ENCODE data around the gene SMIM30.

Gene SMIM30

GRCh38 chr7:113099284-113099919 is 19.0 kb downstream of the SMIM30 start:
- no peak for DNase-seq

- DNase-seq: no peak
These were observed 23.7 kb downstream of the SMIM30 start for GRCh38 chr7:113094517-113095249.

GRCh38 chr7:113093561-113093960 is 24.8 kb downstream of the SMIM30 start:
- DNase-seq: no peak

- DNase-seq: no peak
These were observed 25.6 kb downstream of the SMIM30 start for GRCh38 chr7:113092762-113093161.

- no peak for DNase-seq
These were observed 31.0 kb downstream of the SMIM30 start for GRCh38 chr7:113087071-113087998.

GRCh38 chr7:113086431-113086888 is 31.9 kb downstream of the SMIM30 start, which contains the start of gene GPR85:
Gene GPR85 (minus strand): TSS chr7:113086827. CDS start chr7:113084721, 2,106 bp downstream.
- peak; percentile 4 for DNase-seq

GRCh38 chr7:113085781-113086390 is 32.5 kb downstream of the SMIM30 start:
- DNase-seq: no peak

- no peak for DNase-seq
These were observed 33.7 kb downstream of the SMIM30 start for GRCh38 chr7:113084496-113085172.

GRCh38 chr7:113083816-113084495 is 34.4 kb downstream of the SMIM30 start:
- no peak for DNase-seq

- DNase-seq: no peak
These were observed 35.1 kb downstream of the SMIM30 start for GRCh38 chr7:113083132-113083815.

GRCh38 chr7:113078331-113078730 is 40.0 kb downstream of the SMIM30 start:
- DNase-seq: peak; percentile 21

- no peak for DNase-seq
These were observed 41.7 kb downstream of the SMIM30 start for GRCh38 chr7:113076703-113077102.

- DNase-seq: no peak
These were observed 46.9 kb downstream of the SMIM30 start for GRCh38 chr7:113071465-113071864.

Measured in NCI-H2107 (cell line).